Measurements from ENCODE around the gene TRUB1.
"Not testable (repeated sequence)": the region's sequence is repeated elsewhere in the genome, so short reads cannot be mapped to it uniquely, and the experiment has no call there.

TRUB1 gene

DNA sequence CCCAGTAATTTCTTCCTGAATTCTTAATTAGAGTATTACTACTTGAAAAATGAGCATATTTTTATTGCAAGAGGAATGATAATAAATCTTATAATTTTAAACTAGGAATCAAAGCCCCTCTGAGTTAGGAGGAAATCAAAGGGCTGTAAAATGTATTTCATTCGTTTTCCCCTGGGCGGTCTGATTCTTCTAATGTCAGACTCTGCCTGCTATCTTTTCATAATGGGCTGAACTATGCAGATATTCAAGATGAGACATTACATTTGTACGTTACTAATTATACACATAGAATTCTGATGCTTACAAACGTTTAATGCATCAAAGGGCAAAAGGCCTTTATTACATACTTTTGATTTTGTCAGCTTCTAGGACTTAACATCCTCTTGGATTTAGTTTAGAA lies 16.0 kb upstream of the TRUB1 start:
- FAIRE-seq (no peak), DNase-seq (ENCODE audit: extremely low spot score, insufficient read length, low read depth) (no peak)

GRCh38 chr10:114923551-114923950 lies 14.4 kb upstream of the TRUB1 start:
- FAIRE-seq = no peak

GRCh38 chr10:114925587-114926586 lies 12.1 kb upstream of the TRUB1 start:
- no peak for DNase-seq (ENCODE audit: extremely low spot score, insufficient read length, low read depth)
- no peak for FAIRE-seq

More at GRCh38 chr10:114923551-114923950, 14.4 kb upstream of the TRUB1 start:
- no peak for DNase-seq (ENCODE audit: extremely low spot score, insufficient read length, low read depth)

GRCh38 chr10:114928818-114929217 lies 9.2 kb upstream of the TRUB1 start:
- no peak for DNase-seq (ENCODE audit: extremely low spot score, insufficient read length, low read depth)
- FAIRE-seq = no peak

DNA sequence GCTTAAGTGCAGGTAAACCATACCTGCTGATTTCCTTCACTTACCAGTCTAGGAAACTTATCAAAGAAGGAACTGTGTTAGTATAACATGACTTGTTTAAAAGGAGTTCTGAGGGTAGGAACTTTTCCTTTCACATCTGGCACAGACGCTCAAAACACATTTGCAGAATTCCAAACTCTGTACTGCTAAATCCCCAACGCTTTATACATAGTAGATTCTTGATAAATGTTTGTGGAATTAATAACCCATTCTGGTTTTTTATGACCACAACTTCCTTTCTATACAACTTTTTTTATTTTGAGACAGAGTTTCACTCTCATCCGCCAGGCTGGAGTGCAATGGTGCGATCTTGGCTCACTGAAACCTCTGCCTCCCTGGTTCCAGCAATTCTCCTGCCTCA lies 7.7 kb upstream of the TRUB1 start:
- DNase-seq (ENCODE audit: extremely low spot score, insufficient read length, low read depth) = no peak
- no peak for FAIRE-seq

- FAIRE-seq (no peak), DNase-seq (ENCODE audit: extremely low spot score, insufficient read length, low read depth) (no peak)
Measured at GRCh38 chr10:114931072-114931679, 6.8 kb upstream of the TRUB1 start.

- DNase-seq (ENCODE audit: extremely low spot score, insufficient read length, low read depth) (no peak), FAIRE-seq (no peak)
Measured at GRCh38 chr10:114932225-114932624, 5.8 kb upstream of the TRUB1 start.

DNA sequence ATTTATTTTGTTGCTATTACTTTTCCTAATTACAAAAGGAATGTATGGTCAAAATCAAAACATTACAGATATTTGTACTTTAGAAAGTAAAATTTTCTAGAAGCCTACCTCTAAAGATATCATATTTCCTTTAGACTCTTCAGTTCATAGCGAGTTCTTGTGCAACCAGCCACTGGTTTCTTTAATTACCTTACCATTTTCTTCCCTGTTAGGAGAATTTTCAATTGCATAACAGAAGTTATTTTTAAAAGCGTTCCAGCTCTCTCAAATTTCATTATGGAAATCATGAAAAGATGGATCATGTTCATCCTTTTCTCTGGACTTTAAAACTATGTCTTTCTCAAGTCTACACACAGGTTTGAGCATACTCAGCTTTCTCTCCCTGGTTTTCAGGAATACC lies 5.0 kb upstream of the TRUB1 start:
- DNase-seq (ENCODE audit: extremely low spot score, insufficient read length, low read depth) = no peak
- FAIRE-seq = no peak

GRCh38 chr10:114933588-114933987 lies 4.4 kb upstream of the TRUB1 start:
- DNase-seq (ENCODE audit: extremely low spot score, insufficient read length, low read depth) (no peak), FAIRE-seq (no peak)

DNA sequence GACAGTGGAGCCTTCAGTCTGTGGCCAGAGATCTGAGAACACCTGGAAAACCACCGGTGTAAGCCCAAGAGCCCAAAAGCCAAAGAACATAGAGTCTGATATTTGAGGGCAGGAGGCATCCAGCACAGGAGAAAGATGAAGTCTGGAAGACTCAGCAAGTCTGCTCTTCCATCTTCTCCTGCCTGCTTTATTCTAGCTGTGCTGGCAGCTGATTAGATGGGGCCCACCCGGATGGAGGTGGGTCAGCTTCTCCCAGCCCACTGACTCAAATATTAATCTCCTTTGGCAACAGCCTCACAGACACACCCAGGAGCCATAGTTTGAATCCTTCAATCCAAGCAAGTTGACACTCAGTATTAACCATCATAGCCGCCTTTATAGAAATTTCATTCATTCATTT lies 4.0 kb upstream of the TRUB1 start:
- not testable (repeated sequence) for DNase-seq (ENCODE audit: extremely low spot score, insufficient read length, low read depth); FAIRE-seq

DNA sequence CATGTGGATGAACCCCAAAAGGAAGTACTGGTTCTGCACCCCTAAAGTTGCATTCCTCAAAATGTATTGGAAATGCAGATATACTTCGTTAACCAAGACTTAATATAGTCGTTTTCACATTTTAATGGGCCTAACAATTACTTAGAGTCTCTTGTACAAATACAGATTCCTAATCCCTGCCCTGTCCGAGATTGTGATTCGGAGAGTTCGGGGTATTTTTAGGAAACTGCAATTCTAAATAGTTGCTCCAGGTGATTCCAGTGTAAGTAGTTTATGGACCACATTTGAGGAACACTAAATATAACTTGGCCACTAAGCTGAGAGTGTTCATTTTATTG lies 830 bp downstream of the TRUB1 start:
- DNase-seq (ENCODE audit: extremely low spot score, insufficient read length, low read depth) = no peak
- FAIRE-seq = no peak

DNA sequence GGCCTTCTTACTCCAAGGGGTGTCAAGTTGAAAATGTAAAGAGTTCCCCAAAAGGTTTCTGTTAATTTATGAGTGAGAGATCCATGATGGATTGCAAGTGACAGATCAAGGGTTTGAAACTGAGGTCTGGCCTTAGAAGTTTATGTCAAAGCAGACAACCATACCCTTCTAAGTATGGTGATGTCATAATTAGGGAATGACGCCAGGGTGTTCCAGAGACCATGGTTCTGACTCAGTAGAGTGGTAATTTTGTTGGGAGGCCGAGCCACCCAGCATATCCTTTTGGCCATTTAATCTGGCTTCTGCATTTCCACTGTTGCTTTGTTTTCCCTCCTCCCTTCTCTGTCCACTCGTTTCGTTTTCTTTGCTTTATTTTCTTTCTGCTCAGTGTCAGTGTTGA lies 2.7 kb downstream of the TRUB1 start:
- DNase-seq (ENCODE audit: extremely low spot score, insufficient read length, low read depth) (no peak), FAIRE-seq (no peak)

DNA sequence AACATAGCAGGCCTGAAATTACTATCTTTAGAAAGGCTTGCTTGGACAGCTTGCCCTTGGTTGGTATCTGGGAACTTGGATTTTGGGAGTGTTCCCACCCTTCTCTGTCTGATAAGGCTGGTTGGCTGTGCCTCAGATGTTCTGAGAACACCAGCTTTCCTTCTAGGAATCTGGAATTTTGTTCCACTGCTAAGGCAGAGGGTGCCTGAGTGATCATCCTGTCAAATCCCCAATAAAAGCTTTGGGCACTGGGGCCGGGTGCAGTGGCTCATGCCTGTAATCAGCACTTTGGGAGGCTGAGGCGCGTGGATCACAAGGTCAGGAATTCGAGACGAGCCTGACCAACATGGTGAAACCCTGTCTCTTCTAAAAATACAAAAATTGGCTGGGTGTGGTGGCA lies 5.0 kb downstream of the TRUB1 start:
- FAIRE-seq (no peak), DNase-seq (ENCODE audit: extremely low spot score, insufficient read length, low read depth) (no peak)

DNA sequence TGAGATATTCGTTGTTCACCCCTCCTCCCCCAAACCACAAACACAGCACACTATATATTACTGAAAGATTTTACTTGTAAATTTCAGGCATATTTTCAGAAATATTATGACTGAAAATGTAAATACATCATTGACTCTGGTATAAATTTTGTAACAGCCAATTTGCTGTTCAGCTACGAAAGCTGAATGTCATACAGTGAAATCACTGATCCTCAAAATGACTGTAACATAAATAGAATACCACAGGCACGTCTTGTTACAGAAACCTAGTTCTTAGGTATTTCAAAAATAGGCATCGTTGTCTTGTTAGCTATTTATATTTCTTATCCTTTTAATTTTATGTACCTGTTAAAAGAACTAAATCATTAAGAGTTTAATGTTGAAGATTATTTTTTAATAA lies 15.1 kb downstream of the TRUB1 start:
- FAIRE-seq = no peak
- DNase-seq (ENCODE audit: extremely low spot score, insufficient read length, low read depth) = no peak

DNA sequence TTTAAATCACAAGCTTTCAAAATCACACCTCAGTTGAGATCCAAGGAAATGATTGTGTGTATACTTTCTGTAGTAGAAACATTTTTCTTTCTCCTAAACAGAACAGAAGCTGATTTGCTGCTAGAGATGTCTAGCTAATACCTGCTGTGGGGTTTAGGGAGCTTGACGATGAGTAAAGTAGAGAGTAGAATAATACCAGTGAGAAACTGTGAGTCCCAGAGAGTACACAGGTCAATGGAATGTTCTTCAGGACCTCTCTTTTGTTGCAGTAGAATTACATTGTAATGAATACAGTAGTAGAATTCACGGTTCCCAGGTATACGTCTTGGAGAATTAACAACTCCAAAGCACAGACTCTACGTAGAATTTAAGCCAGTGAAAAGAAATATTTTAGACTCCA lies 18.0 kb downstream of the TRUB1 start:
- DNase-seq (ENCODE audit: extremely low spot score, insufficient read length, low read depth) (no peak), FAIRE-seq (no peak)

- FAIRE-seq = no peak
- no peak for DNase-seq (ENCODE audit: extremely low spot score, insufficient read length, low read depth)
Measured at GRCh38 chr10:114956466-114956865, 18.5 kb downstream of the TRUB1 start.

- DNase-seq (ENCODE audit: extremely low spot score, insufficient read length, low read depth) = no peak
- FAIRE-seq = no peak
Measured at GRCh38 chr10:114957122-114957521, 19.1 kb downstream of the TRUB1 start.

DNA sequence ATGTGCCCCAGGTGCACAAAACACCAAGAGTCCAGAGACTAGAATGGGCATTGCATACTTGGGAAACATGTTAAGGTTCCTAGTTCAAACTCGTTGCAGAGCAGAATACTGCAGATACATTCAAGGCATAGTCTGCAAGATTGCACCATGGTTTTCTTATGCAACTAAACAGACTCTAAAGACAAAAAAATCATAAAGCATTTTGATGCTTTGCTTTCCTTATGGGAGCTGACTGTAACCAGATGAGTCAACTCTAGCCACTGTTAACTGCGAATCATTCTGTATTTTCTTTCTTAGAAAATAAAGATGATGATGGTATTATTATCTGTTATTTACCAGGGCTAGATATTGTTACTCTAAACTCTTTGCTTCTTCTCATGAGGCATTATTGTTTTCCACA lies 19.7 kb downstream of the TRUB1 start:
- DNase-seq (ENCODE audit: extremely low spot score, insufficient read length, low read depth) = no peak
- FAIRE-seq = peak; percentile 42

DNA sequence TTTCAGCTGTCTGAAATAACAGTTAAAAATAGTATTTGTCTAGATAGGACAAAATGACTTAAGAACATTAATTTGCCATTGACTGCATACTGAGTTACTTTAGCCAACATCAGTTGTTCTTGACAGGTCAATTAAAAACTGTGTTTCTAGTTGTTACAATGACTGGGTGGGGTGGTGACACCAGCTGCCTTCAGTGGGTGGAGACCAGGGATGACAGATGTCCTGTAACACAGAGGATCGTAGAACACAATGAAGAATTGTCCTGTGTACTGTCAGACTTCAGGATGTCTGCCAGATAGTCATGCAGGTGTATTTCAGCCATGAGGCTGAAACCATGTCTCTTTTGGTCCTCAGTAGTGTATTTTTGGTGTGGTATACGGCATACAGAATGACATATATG lies 24.4 kb downstream of the TRUB1 start:
- DNase-seq (ENCODE audit: extremely low spot score, insufficient read length, low read depth) = no peak
- FAIRE-seq = no peak

DNA sequence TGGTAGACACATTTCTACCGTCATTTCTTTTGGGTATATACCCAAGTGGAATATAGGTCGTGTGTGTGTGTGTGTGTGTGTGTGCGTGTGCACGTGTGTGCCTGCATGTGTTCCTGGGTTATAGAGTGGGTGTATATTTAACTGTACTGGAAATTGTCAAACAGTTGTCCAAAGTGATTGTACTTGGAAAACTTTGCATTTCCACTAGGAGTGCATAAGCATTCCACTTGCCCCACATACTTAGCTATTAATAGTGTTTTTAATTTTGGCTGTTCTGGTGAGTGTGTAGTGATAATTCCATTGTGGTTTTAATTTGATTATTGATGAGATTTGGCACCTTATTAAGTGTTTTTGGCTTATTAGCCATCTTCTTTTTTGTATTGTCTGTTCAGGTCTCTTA lies 25.9 kb downstream of the TRUB1 start:
- FAIRE-seq = no peak
- no peak for DNase-seq (ENCODE audit: extremely low spot score, insufficient read length, low read depth)

DNA sequence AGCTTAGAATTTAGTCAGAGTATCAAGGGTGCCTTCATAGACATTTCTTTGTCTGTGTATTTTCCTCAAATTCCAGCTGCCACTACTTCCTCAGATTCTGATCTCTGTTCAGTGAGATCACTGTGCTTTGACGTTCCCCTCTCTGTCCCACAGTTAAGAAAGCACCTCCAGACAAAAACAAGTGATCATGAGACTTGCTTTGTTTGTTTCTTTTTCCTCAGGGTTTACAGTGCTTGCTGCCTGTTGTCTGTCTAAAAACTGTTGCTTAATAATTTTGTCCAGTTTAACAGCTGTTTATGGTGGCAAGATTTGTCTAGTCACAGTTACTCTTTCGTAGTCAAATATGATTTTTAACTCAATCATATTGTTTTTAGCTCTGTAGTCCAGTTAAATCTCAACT lies 29.1 kb downstream of the TRUB1 start:
- FAIRE-seq (no peak), DNase-seq (ENCODE audit: extremely low spot score, insufficient read length, low read depth) (no peak)

DNA sequence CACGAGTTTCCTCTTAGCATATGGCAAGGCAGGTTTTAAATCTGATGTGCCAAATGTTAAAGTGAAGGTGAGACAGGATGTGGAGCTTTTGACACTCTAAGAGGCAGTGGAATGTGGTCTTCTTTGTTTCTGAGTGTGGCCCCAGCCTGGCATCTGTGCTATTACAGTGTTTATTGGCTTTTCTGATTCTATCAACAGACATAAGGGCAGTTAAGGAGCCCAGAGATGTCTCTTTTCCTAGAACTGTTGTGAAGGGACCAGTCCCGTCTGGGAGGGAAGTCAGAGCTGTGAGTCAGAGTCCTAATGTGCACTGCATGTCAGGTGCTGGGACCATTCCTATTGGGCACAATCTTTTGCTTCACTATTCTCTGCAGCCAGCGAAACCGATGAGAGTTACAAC lies 32.5 kb downstream of the TRUB1 start:
- no peak for FAIRE-seq
- no peak for DNase-seq (ENCODE audit: extremely low spot score, insufficient read length, low read depth)

Measured in GM18507 (cell line).